GM15510 (cell line): ENCODE data around the gene HOXA10.

Experiments used
- POLR2A ChIP-seq: IDR thresholded peaks from 3 replicates; pipeline ENCODE4 v1.6.1; 2011; ENCODE audit warnings: borderline replicate concordance; ENCODE audit not compliant: insufficient read length; ENCODE audit errors: extremely low read depth

The HOXA10 gene

GRCh38 chr7:27155816-27156507 lies 18.2 kb downstream of the HOXA10 start:
- no peak for TF ChIP-seq POLR2A

GRCh38 chr7:27154901-27155815 lies 19.0 kb downstream of the HOXA10 start:
- TF ChIP-seq POLR2A = no peak

- no peak for TF ChIP-seq POLR2A
Observed at GRCh38 chr7:27154369-27154768, 19.8 kb downstream of the HOXA10 start.

GRCh38 chr7:27153526-27153925 lies 20.6 kb downstream of the HOXA10 start:
- no peak for TF ChIP-seq POLR2A

GRCh38 chr7:27152816-27153442 lies 21.2 kb downstream of the HOXA10 start:
- no peak for TF ChIP-seq POLR2A

GRCh38 chr7:27151931-27152815 lies 21.9 kb downstream of the HOXA10 start, which contains the start of gene HOXA3:
Gene HOXA3 (minus strand): TSS chr7:27152583. CDS start chr7:27110640, 41,943 bp downstream.
- no peak for TF ChIP-seq POLR2A

GRCh38 chr7:27151341-27151930 lies 22.7 kb downstream of the HOXA10 start:
- no peak for TF ChIP-seq POLR2A

GRCh38 chr7:27150568-27151340 lies 23.4 kb downstream of the HOXA10 start:
- TF ChIP-seq POLR2A = no peak

- no peak for TF ChIP-seq POLR2A
Observed at GRCh38 chr7:27149842-27150567, 24.1 kb downstream of the HOXA10 start.

- TF ChIP-seq POLR2A = no peak
Observed at GRCh38 chr7:27148756-27149641, 25.1 kb downstream of the HOXA10 start.

GRCh38 chr7:27148031-27148755 lies 25.9 kb downstream of the HOXA10 start:
- TF ChIP-seq POLR2A = no peak
